Loucy (cell line): Measurements from ENCODE around the gene MYO7B.

Source experiments
- H2AFZ ChIP-seq: fragments of 200-600 bp; sonication (generic); 2 replicates; pipeline ENCODE4 v1.6.0; 2016; ENCODE audit warnings: antibody characterized with exemption, mild to moderate bottlenecking, low read length, moderate library complexity
- H3F3A ChIP-seq: fragments of 200-600 bp; 2 replicates; pipeline ENCODE4 v1.6.0; 2016; ENCODE audit warnings: antibody characterized with exemption, low read depth, mild to moderate bottlenecking
- H3K27me3 ChIP-seq: fragments of 200-600 bp; sonication (generic); 2 replicates; pipeline ENCODE4 v1.6.1; 2014; ENCODE audit warnings: low read length, mild to moderate bottlenecking; ENCODE audit not compliant: insufficient read depth, poor library complexity, severe bottlenecking
- H3K36me3 ChIP-seq: fragments of 200-600 bp; sonication (generic); 2 replicates; pipeline ENCODE4 v1.6.1; 2016; ENCODE audit warnings: low read length; ENCODE audit not compliant: insufficient read depth
- H3K4me1 ChIP-seq: fragments of 200-600 bp; sonication (generic); 2 replicates; pipeline ENCODE4 v1.5.1; 2014; ENCODE audit warnings: low read length, mild to moderate bottlenecking; ENCODE audit not compliant: insufficient read depth, poor library complexity, severe bottlenecking
- H3K4me2 ChIP-seq: fragments of 200-600 bp; sonication (generic); 2 replicates; pipeline ENCODE4 v1.6.0; 2014; ENCODE audit warnings: antibody characterized with exemption, low read length, low read depth, mild to moderate bottlenecking; ENCODE audit not compliant: poor library complexity, severe bottlenecking
- H3K4me3 ChIP-seq: fragments of 200-600 bp; sonication (generic); 2 replicates; pipeline ENCODE4 v1.5.1; 2014; ENCODE audit warnings: low read length, mild to moderate bottlenecking, mixed read lengths; ENCODE audit not compliant: poor library complexity, severe bottlenecking
- H3K79me2 ChIP-seq: fragments of 200-600 bp; sonication (generic); 2 replicates; pipeline ENCODE4 v1.6.1; 2014; ENCODE audit warnings: low read length; ENCODE audit not compliant: insufficient read depth
- H3K9ac ChIP-seq: fragments of 200-600 bp; sonication (generic); 2 replicates; pipeline ENCODE4 v1.6.0; 2014; ENCODE audit warnings: mild to moderate bottlenecking, low read depth, low read length, moderate library complexity; ENCODE audit not compliant: poor library complexity, severe bottlenecking
- H3K9me2 ChIP-seq: fragments of 200-600 bp; sonication (generic); replicated peaks from 2 replicates; pipeline ENCODE4 v1.6.1; 2016; ENCODE audit warnings: low read depth, low read length, mixed read lengths
- H3K9me3 ChIP-seq: fragments of 200-600 bp; sonication (generic); 2 replicates; pipeline ENCODE4 v1.6.1; 2014; ENCODE audit warnings: mild to moderate bottlenecking, antibody characterized with exemption, low read length, low read depth; ENCODE audit not compliant: insufficient read depth
- H4K20me1 ChIP-seq: fragments of 200-600 bp; sonication (generic); 2 replicates; pipeline ENCODE4 v1.6.0; 2014; ENCODE audit warnings: antibody characterized with exemption, low read length, mild to moderate bottlenecking; ENCODE audit not compliant: insufficient read depth, poor library complexity, severe bottlenecking
- CTCF ChIP-seq: fragments of 200-600 bp; sonication (generic); conservative IDR thresholded peaks from 2 replicates; pipeline ENCODE4 v1.5.1; 2014; ENCODE audit warnings: mild to moderate bottlenecking, antibody characterized with exemption, low read length
- EZH2phosphoT487 ChIP-seq: fragments of 200-600 bp; IDR thresholded peaks from 2 replicates; pipeline ENCODE4 v1.6.1; 2018; ENCODE audit warnings: antibody characterized with exemption, mild to moderate bottlenecking, moderate library complexity, borderline replicate concordance

MYO7B gene

GRCh38 chr2:127546797-127547196, 11.3 kb downstream of the MYO7B start:
- Histone ChIP-seq H3K4me2 (no peak overlapping the region), H3K36me3 (no peaks in the 10 kb centered on the region), H2AFZ (no peak overlapping the region), H3K4me1 (no peaks in the 10 kb centered on the region), H3K9ac (no peak overlapping the region), H3F3A (no peaks in the 10 kb centered on the region), H3K4me3 (no peak overlapping the region), H3K27me3 (no peaks in the 10 kb centered on the region), H3K79me2 (no peaks in the 10 kb centered on the region), H3K9me2 (no peaks in the 10 kb centered on the region), H4K20me1 (no peaks in the 10 kb centered on the region), H3K9me3 (no peaks in the 10 kb centered on the region)
- TF ChIP-seq CTCF, result no peak
- TF ChIP-seq EZH2phosphoT487, result no peak

- no peaks in the 10 kb centered on the region for H3K79me2 ChIP-seq
- H3F3A ChIP-seq, result no peaks in the 10 kb centered on the region
- no peaks in the 10 kb centered on the region for H3K36me3 ChIP-seq
- H4K20me1 ChIP-seq, result no peaks in the 10 kb centered on the region
- no peaks in the 10 kb centered on the region for H3K9me3 ChIP-seq
- no peaks in the 10 kb centered on the region for H3K27me3 ChIP-seq
- H3K9ac ChIP-seq, result no peak overlapping the region
- TF ChIP-seq EZH2phosphoT487 (no peak), CTCF (no peak)
- no peak overlapping the region for H3K4me2 ChIP-seq
- no peak overlapping the region for H3K4me3 ChIP-seq
- no peaks in the 10 kb centered on the region for H3K4me1 ChIP-seq
- no peak overlapping the region for H2AFZ ChIP-seq
- no peaks in the 10 kb centered on the region for H3K9me2 ChIP-seq
These were observed 15.9 kb downstream of the MYO7B start for GRCh38 chr2:127551221-127551930.

- Histone ChIP-seq H2AFZ (no peak overlapping the region), H3F3A (no peaks in the 10 kb centered on the region), H3K9ac (no peak overlapping the region), H3K4me3 (no peak overlapping the region), H3K4me2 (no peak overlapping the region), H3K36me3 (no peaks in the 10 kb centered on the region), H3K27me3 (no peaks in the 10 kb centered on the region), H3K79me2 (no peaks in the 10 kb centered on the region), H3K9me3 (no peaks in the 10 kb centered on the region), H3K9me2 (no peaks in the 10 kb centered on the region), H4K20me1 (no peaks in the 10 kb centered on the region), H3K4me1 (no peaks in the 10 kb centered on the region)
- no peak for TF ChIP-seq CTCF
- TF ChIP-seq EZH2phosphoT487, result no peak
These were observed 16.9 kb downstream of the MYO7B start for GRCh38 chr2:127552336-127552735.
